GM23338 (cell line): ENCODE data around the gene ZFAND6.

Source experiments
- CREB1 ChIP-seq: fragments of 250-450 bp; sonication (Bioruptor Pico); IDR thresholded peaks from 2 replicates; pipeline ENCODE4 v1.5.0; 2020; ENCODE audit warnings: low read depth, mild to moderate bottlenecking, moderate library complexity
- EZH2 ChIP-seq: fragments of 200-600 bp; sonication (generic); IDR thresholded peaks from one replicate; pipeline ENCODE4 v1.8.0; 2017; ENCODE audit warnings: antibody characterized with exemption, mild to moderate bottlenecking, low read depth; ENCODE audit not compliant: unreplicated experiment
- EZH2phosphoT487 ChIP-seq: fragments of 200-600 bp; sonication (generic); IDR thresholded peaks from one replicate; pipeline ENCODE4 v1.8.1; 2018; ENCODE audit warnings: antibody characterized with exemption; ENCODE audit not compliant: unreplicated experiment
- POLR2AphosphoS5 ChIP-seq: IDR thresholded peaks from 2 replicates; pipeline ENCODE4 v1.6.1; 2016; ENCODE audit warnings: antibody characterized with exemption, low read depth
- ZNF114 ChIP-seq: fragments of 250-450 bp; sonication (Bioruptor Pico); IDR thresholded peaks from 2 replicates; pipeline ENCODE4 v1.5.0; 2020; ENCODE audit warnings: mild to moderate bottlenecking, moderate library complexity
- ZNF331 ChIP-seq: fragments of 250-450 bp; sonication (Bioruptor Pico); IDR thresholded peaks from 2 replicates; pipeline ENCODE4 v1.5.0; 2020; ENCODE audit warnings: low read depth, mild to moderate bottlenecking, moderate library complexity
- TF ChIP-seq, protein P1 (sequence below), 2 experiments: fragments of 200-600 bp in 1 of 2; sonication (generic) in 1 of 2; conservative IDR thresholded peaks; 2 replicates each; pipeline versions ENCODE4 v1.5.1 to v1.6.1; 2016 to 2017; ENCODE audit warnings: antibody characterized with exemption in 2 of 2, low read depth in 2 of 2, mild to moderate bottlenecking in 2 of 2, moderate library complexity in 1 of 2
- TF ChIP-seq, protein P2 (sequence below): IDR thresholded peaks from 2 replicates; pipeline ENCODE4 v1.6.1; 2016; ENCODE audit warnings: antibody characterized with exemption
- TF ChIP-seq, protein P3 (sequence below): IDR thresholded peaks from one replicate; pipeline ENCODE4 v1.6.1; 2018; ENCODE audit warnings: antibody characterized with exemption; ENCODE audit not compliant: unreplicated experiment

DNA sequence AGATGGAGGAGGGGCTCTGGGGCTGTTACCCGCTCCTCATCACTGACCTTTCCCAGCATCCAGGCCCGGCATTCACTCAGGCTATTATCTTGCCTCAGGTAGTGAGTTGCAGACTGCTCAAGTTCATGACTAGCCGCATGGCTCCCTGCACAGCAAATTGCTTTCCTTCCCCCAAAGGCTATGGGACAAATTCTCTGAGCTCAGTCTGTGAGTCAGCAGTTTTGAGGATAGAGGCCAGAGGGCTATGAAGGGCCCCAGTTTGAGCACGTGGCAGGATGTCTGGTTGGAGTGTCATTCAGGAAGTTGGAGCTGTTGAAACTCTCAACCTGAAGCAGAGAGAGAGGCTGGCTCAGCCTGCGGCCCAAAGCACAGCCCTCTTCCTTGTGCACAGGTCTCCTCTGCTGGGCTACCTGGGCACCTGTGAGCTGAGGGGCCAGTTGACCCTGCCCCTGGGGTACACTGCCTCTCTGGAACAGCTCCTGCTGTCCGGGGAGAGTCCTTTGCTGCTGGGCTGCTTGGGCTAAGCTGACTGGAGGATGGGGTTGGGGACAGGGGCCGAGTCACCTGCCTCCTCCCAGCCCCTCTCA, 101.2 kb downstream of the ZFAND6 start:
- TF ChIP-seq POLR2AphosphoS5 (no peak), ZNF331 (CRISPR knock-in tag) (no peak), EZH2 (no peak), CREB1 (CRISPR knock-in tag) (no peak), EZH2phosphoT487 (no peak), ZNF114 (no peak)
- TF ChIP-seq, protein P1, sequence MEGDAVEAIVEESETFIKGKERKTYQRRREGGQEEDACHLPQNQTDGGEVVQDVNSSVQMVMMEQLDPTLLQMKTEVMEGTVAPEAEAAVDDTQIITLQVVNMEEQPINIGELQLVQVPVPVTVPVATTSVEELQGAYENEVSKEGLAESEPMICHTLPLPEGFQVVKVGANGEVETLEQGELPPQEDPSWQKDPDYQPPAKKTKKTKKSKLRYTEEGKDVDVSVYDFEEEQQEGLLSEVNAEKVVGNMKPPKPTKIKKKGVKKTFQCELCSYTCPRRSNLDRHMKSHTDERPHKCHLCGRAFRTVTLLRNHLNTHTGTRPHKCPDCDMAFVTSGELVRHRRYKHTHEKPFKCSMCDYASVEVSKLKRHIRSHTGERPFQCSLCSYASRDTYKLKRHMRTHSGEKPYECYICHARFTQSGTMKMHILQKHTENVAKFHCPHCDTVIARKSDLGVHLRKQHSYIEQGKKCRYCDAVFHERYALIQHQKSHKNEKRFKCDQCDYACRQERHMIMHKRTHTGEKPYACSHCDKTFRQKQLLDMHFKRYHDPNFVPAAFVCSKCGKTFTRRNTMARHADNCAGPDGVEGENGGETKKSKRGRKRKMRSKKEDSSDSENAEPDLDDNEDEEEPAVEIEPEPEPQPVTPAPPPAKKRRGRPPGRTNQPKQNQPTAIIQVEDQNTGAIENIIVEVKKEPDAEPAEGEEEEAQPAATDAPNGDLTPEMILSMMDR (conservative IDR thresholded peaks at IDR 0.05; ENCODE audit: low read depth in 2 of 2): no peak
- TF ChIP-seq, protein P2, sequence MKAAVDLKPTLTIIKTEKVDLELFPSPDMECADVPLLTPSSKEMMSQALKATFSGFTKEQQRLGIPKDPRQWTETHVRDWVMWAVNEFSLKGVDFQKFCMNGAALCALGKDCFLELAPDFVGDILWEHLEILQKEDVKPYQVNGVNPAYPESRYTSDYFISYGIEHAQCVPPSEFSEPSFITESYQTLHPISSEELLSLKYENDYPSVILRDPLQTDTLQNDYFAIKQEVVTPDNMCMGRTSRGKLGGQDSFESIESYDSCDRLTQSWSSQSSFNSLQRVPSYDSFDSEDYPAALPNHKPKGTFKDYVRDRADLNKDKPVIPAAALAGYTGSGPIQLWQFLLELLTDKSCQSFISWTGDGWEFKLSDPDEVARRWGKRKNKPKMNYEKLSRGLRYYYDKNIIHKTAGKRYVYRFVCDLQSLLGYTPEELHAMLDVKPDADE: no peak
- TF ChIP-seq, protein P3, sequence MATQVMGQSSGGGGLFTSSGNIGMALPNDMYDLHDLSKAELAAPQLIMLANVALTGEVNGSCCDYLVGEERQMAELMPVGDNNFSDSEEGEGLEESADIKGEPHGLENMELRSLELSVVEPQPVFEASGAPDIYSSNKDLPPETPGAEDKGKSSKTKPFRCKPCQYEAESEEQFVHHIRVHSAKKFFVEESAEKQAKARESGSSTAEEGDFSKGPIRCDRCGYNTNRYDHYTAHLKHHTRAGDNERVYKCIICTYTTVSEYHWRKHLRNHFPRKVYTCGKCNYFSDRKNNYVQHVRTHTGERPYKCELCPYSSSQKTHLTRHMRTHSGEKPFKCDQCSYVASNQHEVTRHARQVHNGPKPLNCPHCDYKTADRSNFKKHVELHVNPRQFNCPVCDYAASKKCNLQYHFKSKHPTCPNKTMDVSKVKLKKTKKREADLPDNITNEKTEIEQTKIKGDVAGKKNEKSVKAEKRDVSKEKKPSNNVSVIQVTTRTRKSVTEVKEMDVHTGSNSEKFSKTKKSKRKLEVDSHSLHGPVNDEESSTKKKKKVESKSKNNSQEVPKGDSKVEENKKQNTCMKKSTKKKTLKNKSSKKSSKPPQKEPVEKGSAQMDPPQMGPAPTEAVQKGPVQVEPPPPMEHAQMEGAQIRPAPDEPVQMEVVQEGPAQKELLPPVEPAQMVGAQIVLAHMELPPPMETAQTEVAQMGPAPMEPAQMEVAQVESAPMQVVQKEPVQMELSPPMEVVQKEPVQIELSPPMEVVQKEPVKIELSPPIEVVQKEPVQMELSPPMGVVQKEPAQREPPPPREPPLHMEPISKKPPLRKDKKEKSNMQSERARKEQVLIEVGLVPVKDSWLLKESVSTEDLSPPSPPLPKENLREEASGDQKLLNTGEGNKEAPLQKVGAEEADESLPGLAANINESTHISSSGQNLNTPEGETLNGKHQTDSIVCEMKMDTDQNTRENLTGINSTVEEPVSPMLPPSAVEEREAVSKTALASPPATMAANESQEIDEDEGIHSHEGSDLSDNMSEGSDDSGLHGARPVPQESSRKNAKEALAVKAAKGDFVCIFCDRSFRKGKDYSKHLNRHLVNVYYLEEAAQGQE: no peak
